ELR (cell line): ENCODE measurements around the gene HEXA.

ENCODE experiments used
- DNase-seq: peaks from one replicate; pipeline ENCODE4 v3.0.0-alpha.2; 2015; ENCODE audit warnings: low read depth

The HEXA gene

DNA sequence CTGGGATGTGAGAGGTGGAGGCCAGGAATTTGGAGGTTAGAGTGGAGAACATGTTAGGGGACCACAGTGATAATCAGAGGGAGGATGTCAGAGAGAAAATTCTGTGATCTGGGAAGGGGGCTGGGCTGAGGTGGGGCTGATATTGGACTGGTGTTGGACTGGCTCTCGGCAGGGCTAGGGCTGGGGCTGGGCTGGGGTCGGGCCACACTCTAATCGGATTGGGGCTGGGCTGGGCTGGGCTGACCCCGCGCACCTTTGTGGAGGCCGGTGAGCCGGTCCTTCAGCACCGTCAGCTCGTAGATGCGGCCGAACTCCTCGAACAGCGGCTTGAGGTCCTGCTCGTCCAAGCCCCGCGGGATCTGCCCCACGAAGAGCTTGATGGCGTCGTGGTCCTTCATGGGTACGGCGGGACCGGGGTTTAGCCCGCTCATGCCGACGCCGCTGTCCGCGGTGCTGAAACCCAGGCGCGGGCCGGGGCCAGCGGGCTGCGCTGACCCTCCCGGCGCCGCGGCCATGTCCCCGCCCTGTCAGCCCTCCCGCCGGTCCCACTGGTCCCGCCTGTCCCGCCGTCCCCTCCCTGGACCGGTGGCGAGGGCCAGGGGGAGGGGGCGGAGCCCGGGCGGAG is 56.3 kb downstream of the HEXA start:
- peak; percentile 41 for DNase-seq

GRCh38 chr15:72318408-72318942 is 57.3 kb downstream of the HEXA start:
- peak; percentile 14 for DNase-seq

DNA sequence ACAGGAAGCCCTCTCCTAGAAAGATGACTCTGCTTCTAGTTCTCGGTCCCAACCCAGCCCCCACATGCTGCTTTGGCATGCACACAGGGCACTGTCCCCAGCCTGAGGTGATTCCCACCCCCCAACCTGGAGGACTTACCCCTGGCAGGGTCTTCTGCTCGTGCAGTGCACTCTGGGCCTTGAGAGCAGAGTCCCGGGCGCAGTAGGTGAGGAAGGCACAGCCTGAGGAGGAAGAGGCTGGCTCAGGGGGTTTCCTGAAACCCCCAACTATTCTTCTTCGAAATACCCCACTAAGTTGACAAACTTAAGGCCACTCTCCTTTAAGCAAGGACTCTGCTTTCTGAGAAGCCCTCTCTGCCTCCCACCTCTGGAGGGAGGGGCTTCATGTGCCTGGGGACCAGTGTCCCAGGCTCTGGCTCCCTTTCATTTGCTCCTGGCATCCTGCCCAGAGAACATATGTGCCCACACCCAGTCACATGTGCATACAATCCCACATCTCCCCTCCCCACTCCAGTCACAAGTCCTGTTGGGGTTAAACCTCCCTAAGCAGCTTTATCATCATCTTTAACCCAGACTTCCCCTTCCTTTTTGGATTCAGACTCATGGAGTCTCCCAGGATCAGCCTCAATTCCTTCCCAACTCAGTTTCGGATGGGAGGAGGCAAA is 60.0 kb downstream of the HEXA start:
- no peak for DNase-seq

DNA sequence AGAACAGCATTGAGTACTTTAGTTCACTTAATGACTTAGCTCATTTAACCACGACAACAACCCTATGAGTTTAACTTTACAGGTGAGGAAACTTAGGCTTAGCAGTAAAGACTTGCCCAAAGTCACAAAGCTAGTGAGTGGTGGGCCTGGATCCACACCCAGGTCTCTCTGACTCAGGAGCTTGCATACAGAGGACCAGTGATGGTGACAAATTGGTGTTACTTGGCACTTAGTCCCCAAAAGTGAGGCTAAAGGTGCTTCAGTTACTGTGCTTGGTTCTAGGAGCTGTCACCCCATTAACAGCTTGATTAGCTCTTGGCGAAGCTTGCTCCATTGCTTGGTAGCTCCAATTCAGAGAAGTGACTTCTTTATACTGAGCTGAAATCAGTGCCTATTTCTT is 61.9 kb downstream of the HEXA start:
- DNase-seq: no peak

- no peak for DNase-seq
Measured at GRCh38 chr15:72313448-72313840, 62.4 kb downstream of the HEXA start.

DNA sequence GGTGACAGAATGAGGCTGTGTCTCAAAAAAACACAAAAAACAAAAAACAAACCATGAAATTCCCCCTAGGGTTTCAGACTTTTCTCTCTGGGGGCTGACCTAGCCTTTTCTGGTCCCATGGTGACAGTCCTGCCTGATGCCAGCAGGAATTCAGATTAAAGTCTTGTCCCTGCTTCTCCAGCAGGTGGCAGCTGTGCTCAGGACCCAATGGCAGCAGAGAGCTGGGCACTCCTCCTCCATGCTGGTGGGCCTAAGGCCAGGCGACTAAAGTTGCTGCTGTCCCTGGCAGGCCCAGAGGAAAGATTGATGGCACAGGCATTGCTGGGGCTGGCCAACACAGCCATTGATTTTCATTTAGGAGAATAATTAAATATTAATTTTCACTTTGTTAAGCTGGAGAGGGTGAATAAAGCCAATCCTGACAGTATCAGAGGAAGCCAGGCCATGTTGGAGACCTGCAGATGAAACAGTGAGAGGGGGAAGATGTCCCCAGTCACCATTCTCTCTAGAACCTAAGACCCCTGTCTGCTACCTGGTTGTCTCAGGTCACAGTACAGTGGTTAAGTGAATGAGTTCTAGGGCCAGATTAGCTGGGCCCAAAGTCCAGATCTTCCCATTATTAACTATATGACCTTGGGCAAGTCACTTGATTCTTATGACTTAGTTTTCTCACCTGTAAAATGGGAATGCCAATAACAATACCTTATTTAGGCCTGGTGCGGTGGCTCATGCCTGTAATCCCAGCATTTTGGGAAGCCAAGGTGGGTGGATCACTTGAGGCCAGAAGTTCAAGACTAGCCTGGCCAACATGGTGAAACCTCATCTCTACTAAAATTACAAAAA is 63.0 kb downstream of the HEXA start:
- DNase-seq: peak; percentile 78

GRCh38 chr15:72307026-72307425 is 68.8 kb downstream of the HEXA start:
- DNase-seq: no peak

GRCh38 chr15:72306211-72306785 is 69.5 kb downstream of the HEXA start:
- peak; percentile 47 for DNase-seq

DNA sequence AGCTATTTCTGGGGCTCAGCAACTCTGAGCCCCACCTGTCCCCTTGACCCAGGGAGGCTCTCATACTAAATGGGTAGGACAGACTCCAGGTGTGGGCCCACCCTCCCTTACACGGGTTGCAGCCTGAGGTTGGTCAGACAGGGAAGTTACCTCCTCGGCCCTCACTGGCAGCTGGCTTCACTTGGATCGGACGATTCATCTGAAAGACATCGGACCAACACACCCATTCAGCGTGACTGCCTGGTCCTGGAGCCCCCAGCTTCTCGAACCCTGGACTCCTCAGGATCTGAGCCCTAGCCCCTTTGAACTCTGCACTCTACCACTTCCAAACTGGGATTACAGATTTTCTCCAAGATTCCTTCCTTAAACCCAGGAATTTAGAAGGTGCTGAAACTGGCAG is 71.2 kb downstream of the HEXA start:
- no peak for DNase-seq

- DNase-seq: no peak
Measured at GRCh38 chr15:72302955-72303354, 72.9 kb downstream of the HEXA start.
